Upper lobe of left lung (tissue), 6 donors: ENCODE data around the gene TRIM17. TPM values are rescaled to one million over a fixed set of nuclear protein-coding genes. Genes with fewer than 3 reads are reported as not detected.

Experiments used
- ATAC-seq, 2 donors: fragments of 200-7000 bp; cut with Tn5 transposase; one replicate each; pipeline ENCODE4 v1.9.1; 2022; ENCODE audit warnings: mild to moderate bottlenecking in 2 of 2, moderate library complexity in 2 of 2; ENCODE audit not compliant: low FRiP score in 2 of 2
- DNase-seq, 2 donors: peaks; one replicate each; pipeline ENCODE4 v3.0.0-alpha.2; 2019 to 2020
- H3K27ac ChIP-seq, 4 donors: fragments of 200-600 bp; sonication (generic); one replicate each; pipeline ENCODE4 v1.5.1; 2016 to 2019
- H3K27me3 ChIP-seq, 4 donors: fragments of 200-600 bp; sonication (generic); one replicate each; pipeline ENCODE4 v1.5.1; 2017 to 2019
- H3K36me3 ChIP-seq, 4 donors: fragments of 200-600 bp; sonication (generic); one replicate each; pipeline ENCODE4 v1.5.1; 2016 to 2019
- H3K4me1 ChIP-seq, 4 donors: fragments of 200-600 bp; sonication (generic); one replicate each; pipeline ENCODE4 v1.5.1; 2018 to 2019
- H3K4me3 ChIP-seq, 4 donors: fragments of 200-600 bp; sonication (generic); one replicate each; pipeline ENCODE4 v1.5.1; 2017 to 2019; ENCODE audit warnings: mild to moderate bottlenecking in 2 of 4, moderate library complexity in 1 of 4
- H3K9me3 ChIP-seq, 4 donors: fragments of 200-600 bp; sonication (generic); one replicate each; pipeline ENCODE4 v1.5.1; 2018 to 2019
- EP300 ChIP-seq, 4 donors: sonication (generic); formaldehyde crosslinking; IDR thresholded peaks; one replicate each; pipeline ENCODE4 v1.5.1; 2017; ENCODE audit warnings: antibody characterized with exemption in 4 of 4, control low read depth in 2 of 4
- POLR2A ChIP-seq, 4 donors: fragments of 450-650 bp; IDR thresholded peaks; one replicate each; pipeline ENCODE4 v1.5.1; 2016 to 2017; ENCODE audit warnings: antibody characterized with exemption in 4 of 4, mild to moderate bottlenecking in 2 of 4
- POLR2AphosphoS5 ChIP-seq, 2 donors: sonication (generic); formaldehyde crosslinking; IDR thresholded peaks; one replicate each; pipeline ENCODE4 v1.5.1; 2017; ENCODE audit warnings: antibody characterized with exemption in 2 of 2
- WGBS, 2 donors: methylation state at CpG; one replicate each; pipeline ENCODE4 v1.1.5; 2017 to 2018; 5-methylcytosine and 5-hydroxymethylcytosine counted together
- total RNA-seq, 6 donors: library from RNA; depleted of rRNA in 4 of 6; stranded (reverse); fragments of >200 nt in 4 of 6; gene quantifications; one replicate each; pipeline versions ENCODE4 v1.1.0 to v1.2.1, GENCODE V29; 2016 to 2021
- TF ChIP-seq, protein P1 (sequence below), 6 experiments: fragments of 450-650 bp in 4 of 6; fragments of 200-600 bp in 2 of 6; sonication (generic) in 2 of 6; IDR thresholded peaks; one replicate each; pipeline ENCODE4 v1.5.1; 2016 to 2019; ENCODE audit warnings: antibody characterized with exemption in 6 of 6
- donor health status: DM: no; HTN: no; CAD: no; lungs with moderate emphysema.
- donor health status: DM: no; HTN: yes; CAD: no; lungs with severe emphysema.

Gene TRIM17
- total RNA-seq, 6 donors from 2014 or later: 1.2 to 21.0 (median 2.4) TPM

- no peaks in the 10 kb centered on the region for H3K27me3 ChIP-seq
- H3K27ac ChIP-seq: no peak overlapping the region
- ATAC-seq (no peak), DNase-seq (peak in 1 of 2 donors; percentile 82)
- H3K36me3 ChIP-seq: no peaks in the 10 kb centered on the region
- peaks cover 0 to 23% (median 17%) of the 10 kb centered on the region in 4 donors for H3K4me1 ChIP-seq
- 94 to 96% methylated on average over 4 to 25 of the region's 31 CpGs for WGBS, 2 donors
- H3K9me3 ChIP-seq: no peaks in the 10 kb centered on the region
- no peak overlapping the region for H3K4me3 ChIP-seq
- no peak for TF ChIP-seq POLR2AphosphoS5 (IDR thresholded peaks at IDR 0.05)
- no peak for TF ChIP-seq EP300 (IDR thresholded peaks at IDR 0.05)
- TF ChIP-seq, protein P1, sequence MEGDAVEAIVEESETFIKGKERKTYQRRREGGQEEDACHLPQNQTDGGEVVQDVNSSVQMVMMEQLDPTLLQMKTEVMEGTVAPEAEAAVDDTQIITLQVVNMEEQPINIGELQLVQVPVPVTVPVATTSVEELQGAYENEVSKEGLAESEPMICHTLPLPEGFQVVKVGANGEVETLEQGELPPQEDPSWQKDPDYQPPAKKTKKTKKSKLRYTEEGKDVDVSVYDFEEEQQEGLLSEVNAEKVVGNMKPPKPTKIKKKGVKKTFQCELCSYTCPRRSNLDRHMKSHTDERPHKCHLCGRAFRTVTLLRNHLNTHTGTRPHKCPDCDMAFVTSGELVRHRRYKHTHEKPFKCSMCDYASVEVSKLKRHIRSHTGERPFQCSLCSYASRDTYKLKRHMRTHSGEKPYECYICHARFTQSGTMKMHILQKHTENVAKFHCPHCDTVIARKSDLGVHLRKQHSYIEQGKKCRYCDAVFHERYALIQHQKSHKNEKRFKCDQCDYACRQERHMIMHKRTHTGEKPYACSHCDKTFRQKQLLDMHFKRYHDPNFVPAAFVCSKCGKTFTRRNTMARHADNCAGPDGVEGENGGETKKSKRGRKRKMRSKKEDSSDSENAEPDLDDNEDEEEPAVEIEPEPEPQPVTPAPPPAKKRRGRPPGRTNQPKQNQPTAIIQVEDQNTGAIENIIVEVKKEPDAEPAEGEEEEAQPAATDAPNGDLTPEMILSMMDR (IDR thresholded peaks at IDR 0.05): no peak
- TF ChIP-seq POLR2A (IDR thresholded peaks at IDR 0.05): no peak
These were observed 39.7 kb downstream of the TRIM17 start for GRCh38 chr1:228376651-228377631.

DNA sequence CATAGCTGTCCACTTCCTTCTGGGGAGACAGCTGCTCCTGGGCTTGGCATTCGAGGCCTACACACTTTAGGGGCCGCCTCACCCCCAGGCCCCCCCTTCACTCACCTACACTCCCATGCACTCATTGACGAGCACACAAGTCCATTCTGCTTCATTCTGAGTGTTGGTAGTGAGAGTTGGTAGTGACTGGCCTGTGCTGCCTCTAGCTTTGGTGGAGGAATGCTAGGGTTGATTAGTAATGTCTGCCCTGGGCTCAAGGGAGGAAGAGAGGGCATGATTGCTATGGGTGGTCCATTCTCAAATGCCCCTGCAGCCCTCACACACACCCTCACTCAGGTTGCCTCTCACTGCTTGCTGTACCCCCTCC lies 40.4 kb downstream of the TRIM17 start:
- H3K9me3 ChIP-seq: no peaks in the 10 kb centered on the region
- H3K27ac ChIP-seq: no peak overlapping the region
- H3K4me1 ChIP-seq: peaks cover 0 to 23% (median 17%) of the 10 kb centered on the region in 4 donors
- no peaks in the 10 kb centered on the region for H3K27me3 ChIP-seq
- 79 to 85% methylated on average over 2 to 3 of the region's 3 CpGs for WGBS, 2 donors
- H3K36me3 ChIP-seq: no peaks in the 10 kb centered on the region
- DNase-seq (no peak), ATAC-seq (no peak)
- TF ChIP-seq, protein P1 (IDR thresholded peaks at IDR 0.05): no peak
- TF ChIP-seq EP300 (IDR thresholded peaks at IDR 0.05) (no peak), POLR2AphosphoS5 (IDR thresholded peaks at IDR 0.05) (no peak), POLR2A (IDR thresholded peaks at IDR 0.05) (no peak)
- H3K4me3 ChIP-seq: no peak overlapping the region

DNA sequence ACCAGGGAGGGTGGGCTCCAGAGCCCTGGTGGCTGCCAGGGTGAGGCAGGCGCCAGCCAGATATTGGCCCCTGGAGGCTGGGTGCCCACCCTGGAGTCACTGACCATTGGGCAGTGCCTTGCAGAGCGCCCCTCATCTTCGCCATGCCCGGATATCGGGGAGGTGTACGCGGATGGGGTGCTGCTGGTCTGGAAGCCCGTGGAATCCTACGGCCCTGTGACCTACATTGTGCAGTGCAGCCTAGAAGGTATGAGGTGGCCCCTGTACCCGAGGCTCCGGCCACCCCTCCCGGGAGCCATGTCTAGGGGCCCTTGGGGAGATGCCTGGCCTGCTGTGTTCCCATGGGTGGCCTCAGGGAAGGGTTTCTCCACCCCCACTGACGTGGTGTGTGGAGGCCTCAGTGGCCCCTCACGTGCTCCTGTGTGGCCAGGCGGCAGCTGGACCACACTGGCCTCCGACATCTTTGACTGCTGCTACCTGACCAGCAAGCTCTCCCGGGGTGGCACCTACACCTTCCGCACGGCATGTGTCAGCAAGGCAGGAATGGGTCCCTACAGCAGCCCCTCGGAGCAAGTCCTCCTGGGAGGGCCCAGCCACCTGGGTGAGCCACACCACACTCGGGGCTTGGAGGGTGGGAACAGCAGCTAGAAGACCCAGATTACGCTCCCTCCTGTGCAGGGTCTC lies 40.9 kb downstream of the TRIM17 start:
- DNase-seq: peak in 1 of 2 donors; percentile 58
- peak overlapping the region in 3 of 4 donors; percentile 43 to 73 (median 66) for H3K27ac ChIP-seq
- ATAC-seq: no peak

DNA sequence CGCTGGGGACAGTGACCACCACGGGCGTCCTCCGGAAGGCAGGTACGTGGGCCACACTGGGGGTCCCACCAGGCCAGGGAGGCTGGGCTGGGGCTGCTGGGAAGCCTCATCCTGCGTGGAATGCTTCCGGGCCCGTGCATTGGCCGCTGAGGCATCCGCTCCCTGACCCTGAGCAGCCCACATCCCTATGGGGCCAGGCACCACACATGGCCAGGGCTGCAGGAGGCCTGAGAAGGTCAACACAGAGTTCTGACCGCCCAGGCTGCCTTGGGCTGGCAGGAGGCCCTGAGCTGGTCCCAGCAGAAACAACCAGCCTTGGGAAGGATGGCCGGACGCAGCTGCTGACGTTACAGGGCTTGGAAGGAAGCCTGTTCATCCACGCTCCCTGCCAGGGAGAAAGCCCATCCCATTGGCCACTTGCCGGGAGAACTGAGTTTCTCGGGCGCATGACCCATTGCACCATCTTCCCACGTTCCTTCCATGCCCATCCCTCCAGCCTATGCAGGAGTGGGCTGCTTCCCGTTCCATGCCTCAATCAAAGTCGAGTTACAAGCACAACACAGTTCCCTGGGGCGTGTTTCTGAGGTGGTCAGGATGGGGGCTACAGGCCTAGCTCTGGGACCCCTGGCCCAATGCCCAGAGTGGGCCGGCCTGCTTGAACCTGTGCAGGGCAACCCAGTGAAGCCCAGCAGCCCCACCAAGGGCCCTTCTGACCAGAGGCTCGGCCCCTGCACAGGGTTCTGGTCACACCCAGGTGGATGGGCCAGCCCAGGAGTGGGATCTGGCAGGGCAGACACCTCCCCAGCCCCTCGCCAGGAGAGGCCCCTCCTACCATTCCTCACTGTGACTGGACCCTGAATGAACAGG lies 41.7 kb downstream of the TRIM17 start:
- WGBS, 2 donors: 73 to 77% methylated on average over 11 to 25 of the region's 25 CpGs
- no peak overlapping the region for H3K4me3 ChIP-seq
- H3K36me3 ChIP-seq: no peaks in the 10 kb centered on the region
- DNase-seq (peak in 1 of 2 donors; percentile 83), ATAC-seq (peak in 1 of 2 donors; percentile 57)
- no peaks in the 10 kb centered on the region for H3K9me3 ChIP-seq
- peak overlapping the region in 3 of 4 donors; percentile 43 to 73 (median 66) for H3K27ac ChIP-seq
- no peak for TF ChIP-seq EP300 (IDR thresholded peaks at IDR 0.05)
- TF ChIP-seq POLR2AphosphoS5 (IDR thresholded peaks at IDR 0.05): peak in 1 of 2 donors; percentile 22
- TF ChIP-seq, protein P1 (IDR thresholded peaks at IDR 0.05): no peak
- H3K27me3 ChIP-seq: no peaks in the 10 kb centered on the region
- peaks cover 0 to 23% (median 17%) of the 10 kb centered on the region in 4 donors for H3K4me1 ChIP-seq

More for the DNA sequence above, 40.9 kb downstream of the TRIM17 start:
- H3K36me3 ChIP-seq: no peaks in the 10 kb centered on the region
- TF ChIP-seq, protein P1 (IDR thresholded peaks at IDR 0.05): no peak
- TF ChIP-seq POLR2A (IDR thresholded peaks at IDR 0.05) (no peak), POLR2AphosphoS5 (IDR thresholded peaks at IDR 0.05) (no peak), EP300 (IDR thresholded peaks at IDR 0.05) (no peak)
- peaks cover 0 to 23% (median 17%) of the 10 kb centered on the region in 4 donors for H3K4me1 ChIP-seq
- no peaks in the 10 kb centered on the region for H3K27me3 ChIP-seq
- 96 to 100% methylated on average over 7 to 17 of the region's 22 CpGs for WGBS, 2 donors
- H3K4me3 ChIP-seq: no peak overlapping the region
- no peaks in the 10 kb centered on the region for H3K9me3 ChIP-seq
